ENCODE data around the gene CLEC18C. TPM values are rescaled to one million over a fixed set of nuclear protein-coding genes. Genes with fewer than 3 reads are reported as not detected.

CLEC18C gene
- total RNA-seq, 1 experiment from 2014 or later: 11.6 TPM

GRCh38 chr16:70156207-70156978, 17.2 kb upstream of the CLEC18C start:
- no peaks in the 10 kb centered on the region for H3K9me3 ChIP-seq (ENCODE audit: low read depth, low read length, poor library complexity, severe bottlenecking)
- no peaks in the 10 kb centered on the region for H3K27me3 ChIP-seq (replicated peaks; ENCODE audit: insufficient read depth, low read depth, low read length, poor library complexity)
- no TSS peak for BruUV-seq (replicated peaks)
- no peaks in the 10 kb centered on the region for H3K4me1 ChIP-seq (ENCODE audit: insufficient read depth, low read length, poor library complexity, severe bottlenecking)
- intact Hi-C loops (cut with micrococcal nuclease; ENCODE audit: unreplicated experiment): no loop called here
- POLR2A ChIA-PET (ENCODE audit: low non-redundant PET): no interaction called here
- DNase-seq (ENCODE audit: low spot score): no peak
- no peak overlapping the region for H3K4me3 ChIP-seq (ENCODE audit: low read depth, low read length, poor library complexity, severe bottlenecking)
- CTCF ChIA-PET: no interaction called here
- TF ChIP-seq CTCF (conservative IDR thresholded peaks at IDR 0.05; ENCODE audit: low read depth, low read length): no peak
- TF ChIP-seq EZH2 (IDR thresholded peaks at IDR 0.05; ENCODE audit: borderline replicate concordance, low read depth, low read length, poor library complexity, severe bottlenecking): no peak
- no peak overlapping the region for H3K27ac ChIP-seq (ENCODE audit: low read depth, low read length, poor library complexity, severe bottlenecking)
- H3K36me3 ChIP-seq (ENCODE audit: insufficient read depth, low read length, poor library complexity, severe bottlenecking): peaks cover 81% of the 10 kb centered on the region

- no peaks in the 10 kb centered on the region for H3K4me1 ChIP-seq (ENCODE audit: insufficient read depth, low read length, poor library complexity, severe bottlenecking)
- H3K36me3 ChIP-seq (ENCODE audit: insufficient read depth, low read length, poor library complexity, severe bottlenecking): peaks cover 75% of the 10 kb centered on the region
- no peak overlapping the region for H3K27ac ChIP-seq (ENCODE audit: low read depth, low read length, poor library complexity, severe bottlenecking)
- intact Hi-C loops (cut with micrococcal nuclease; ENCODE audit: unreplicated experiment): no loop called here
- TF ChIP-seq CTCF (conservative IDR thresholded peaks at IDR 0.05; ENCODE audit: low read depth, low read length): no peak
- no peak for TF ChIP-seq EZH2 (IDR thresholded peaks at IDR 0.05; ENCODE audit: borderline replicate concordance, low read depth, low read length, poor library complexity, severe bottlenecking)
- POLR2A ChIA-PET (ENCODE audit: low non-redundant PET): no interaction called here
- BruUV-seq (replicated peaks): no TSS peak
- no peak overlapping the region for H3K4me3 ChIP-seq (ENCODE audit: low read depth, low read length, poor library complexity, severe bottlenecking)
- CTCF ChIA-PET: no interaction called here
- no peaks in the 10 kb centered on the region for H3K9me3 ChIP-seq (ENCODE audit: low read depth, low read length, poor library complexity, severe bottlenecking)
- H3K27me3 ChIP-seq (replicated peaks; ENCODE audit: insufficient read depth, low read depth, low read length, poor library complexity): no peaks in the 10 kb centered on the region
- DNase-seq (ENCODE audit: low spot score): no peak
Measured at GRCh38 chr16:70157105-70157476, 16.5 kb upstream of the CLEC18C start.

GRCh38 chr16:70157477-70158260, 15.9 kb upstream of the CLEC18C start:
- no peak overlapping the region for H3K27ac ChIP-seq (ENCODE audit: low read depth, low read length, poor library complexity, severe bottlenecking)
- no peak for DNase-seq (ENCODE audit: low spot score)
- ChIA-PET CTCF (no interaction called here), POLR2A (ENCODE audit: low non-redundant PET) (no interaction called here)
- BruUV-seq (replicated peaks): no TSS peak
- intact Hi-C loops (cut with micrococcal nuclease; ENCODE audit: unreplicated experiment): no loop called here
- H3K9me3 ChIP-seq (ENCODE audit: low read depth, low read length, poor library complexity, severe bottlenecking): no peaks in the 10 kb centered on the region
- no peaks in the 10 kb centered on the region for H3K27me3 ChIP-seq (replicated peaks; ENCODE audit: insufficient read depth, low read depth, low read length, poor library complexity)
- no peak overlapping the region for H3K4me3 ChIP-seq (ENCODE audit: low read depth, low read length, poor library complexity, severe bottlenecking)
- peaks cover 69% of the 10 kb centered on the region for H3K36me3 ChIP-seq (ENCODE audit: insufficient read depth, low read length, poor library complexity, severe bottlenecking)
- no peaks in the 10 kb centered on the region for H3K4me1 ChIP-seq (ENCODE audit: insufficient read depth, low read length, poor library complexity, severe bottlenecking)
- TF ChIP-seq CTCF (conservative IDR thresholded peaks at IDR 0.05; ENCODE audit: low read depth, low read length) (no peak), EZH2 (IDR thresholded peaks at IDR 0.05; ENCODE audit: borderline replicate concordance, low read depth, low read length, poor library complexity, severe bottlenecking) (no peak)
